Measurements from ENCODE around the gene CNTNAP5.

Gene CNTNAP5

GRCh38 chr2:124159166-124159565 lies 134.1 kb downstream of the CNTNAP5 start:
- no peak for DNase-seq (ENCODE audit: low read depth in 2 of 2)

- no peak for DNase-seq (ENCODE audit: low read depth in 2 of 2)
These were observed 136.5 kb downstream of the CNTNAP5 start for GRCh38 chr2:124161542-124161941.

- no peak for DNase-seq (ENCODE audit: low read depth in 2 of 2)
These were observed 137.2 kb downstream of the CNTNAP5 start for GRCh38 chr2:124162256-124162655.

GRCh38 chr2:124163840-124164239 lies 138.8 kb downstream of the CNTNAP5 start:
- no peak for DNase-seq (ENCODE audit: low read depth in 2 of 2)

GRCh38 chr2:124165698-124166097 lies 140.6 kb downstream of the CNTNAP5 start:
- no peak for DNase-seq (ENCODE audit: low read depth in 2 of 2)

GRCh38 chr2:124171472-124172063 lies 146.5 kb downstream of the CNTNAP5 start:
- DNase-seq (ENCODE audit: low read depth in 2 of 2) = no peak

GRCh38 chr2:124178719-124179118 lies 153.6 kb downstream of the CNTNAP5 start:
- no peak for DNase-seq (ENCODE audit: low read depth in 2 of 2)

GRCh38 chr2:124180635-124181034 lies 155.5 kb downstream of the CNTNAP5 start:
- no peak for DNase-seq (ENCODE audit: low read depth in 2 of 2)

GRCh38 chr2:124186801-124187200 lies 161.7 kb downstream of the CNTNAP5 start:
- no peak for DNase-seq (ENCODE audit: low read depth in 2 of 2)

GRCh38 chr2:124187948-124188347 lies 162.9 kb downstream of the CNTNAP5 start:
- DNase-seq (ENCODE audit: low read depth in 2 of 2) = no peak

GRCh38 chr2:124193706-124194105 lies 168.6 kb downstream of the CNTNAP5 start:
- DNase-seq (ENCODE audit: low read depth in 2 of 2) = no peak

- no peak for DNase-seq (ENCODE audit: low read depth in 2 of 2)
These were observed 176.6 kb downstream of the CNTNAP5 start for GRCh38 chr2:124201713-124202112.

GRCh38 chr2:124209441-124209840 lies 184.4 kb downstream of the CNTNAP5 start:
- no peak for DNase-seq (ENCODE audit: low read depth in 2 of 2)

- no peak for DNase-seq (ENCODE audit: low read depth in 2 of 2)
These were observed 186.4 kb downstream of the CNTNAP5 start for GRCh38 chr2:124211461-124211860.

- DNase-seq (ENCODE audit: low read depth in 2 of 2) = no peak
These were observed 189.0 kb downstream of the CNTNAP5 start for GRCh38 chr2:124213977-124214587.

- DNase-seq (ENCODE audit: low read depth in 2 of 2) = no peak
These were observed 221.1 kb downstream of the CNTNAP5 start for GRCh38 chr2:124246170-124246569.

GRCh38 chr2:124248386-124248785 lies 223.3 kb downstream of the CNTNAP5 start:
- no peak for DNase-seq (ENCODE audit: low read depth in 2 of 2)

- DNase-seq (ENCODE audit: low read depth in 2 of 2) = no peak
These were observed 225.3 kb downstream of the CNTNAP5 start for GRCh38 chr2:124250433-124250832.

GRCh38 chr2:124254621-124255020 lies 229.5 kb downstream of the CNTNAP5 start:
- no peak for DNase-seq (ENCODE audit: low read depth in 2 of 2)

- DNase-seq (ENCODE audit: low read depth in 2 of 2) = no peak
These were observed 232.0 kb downstream of the CNTNAP5 start for GRCh38 chr2:124257120-124257519.

- no peak for DNase-seq (ENCODE audit: low read depth in 2 of 2)
These were observed 233.2 kb downstream of the CNTNAP5 start for GRCh38 chr2:124258140-124258880.

- DNase-seq (ENCODE audit: low read depth in 2 of 2) = no peak
These were observed 236.4 kb downstream of the CNTNAP5 start for GRCh38 chr2:124261456-124261855.

GRCh38 chr2:124264551-124265091 lies 239.5 kb downstream of the CNTNAP5 start:
- no peak for DNase-seq (ENCODE audit: low read depth in 2 of 2)

All from stimulated activated CD8-positive, alpha-beta memory T cell treated with anti-CD3 and anti-CD28 coated beads, Interleukin-15, amount 100 ng/mL, for 4 hours (primary cell).